CD4-positive, alpha-beta T cell treated with Interleukin-1 beta for 1 hour (primary cell): Measurements from ENCODE around the gene WBP11.

Experiments
- DNase-seq, 2 donors: peaks; one replicate each; pipeline ENCODE4 v3.0.0-alpha.2; 2020 to 2022

The WBP11 gene

DNA sequence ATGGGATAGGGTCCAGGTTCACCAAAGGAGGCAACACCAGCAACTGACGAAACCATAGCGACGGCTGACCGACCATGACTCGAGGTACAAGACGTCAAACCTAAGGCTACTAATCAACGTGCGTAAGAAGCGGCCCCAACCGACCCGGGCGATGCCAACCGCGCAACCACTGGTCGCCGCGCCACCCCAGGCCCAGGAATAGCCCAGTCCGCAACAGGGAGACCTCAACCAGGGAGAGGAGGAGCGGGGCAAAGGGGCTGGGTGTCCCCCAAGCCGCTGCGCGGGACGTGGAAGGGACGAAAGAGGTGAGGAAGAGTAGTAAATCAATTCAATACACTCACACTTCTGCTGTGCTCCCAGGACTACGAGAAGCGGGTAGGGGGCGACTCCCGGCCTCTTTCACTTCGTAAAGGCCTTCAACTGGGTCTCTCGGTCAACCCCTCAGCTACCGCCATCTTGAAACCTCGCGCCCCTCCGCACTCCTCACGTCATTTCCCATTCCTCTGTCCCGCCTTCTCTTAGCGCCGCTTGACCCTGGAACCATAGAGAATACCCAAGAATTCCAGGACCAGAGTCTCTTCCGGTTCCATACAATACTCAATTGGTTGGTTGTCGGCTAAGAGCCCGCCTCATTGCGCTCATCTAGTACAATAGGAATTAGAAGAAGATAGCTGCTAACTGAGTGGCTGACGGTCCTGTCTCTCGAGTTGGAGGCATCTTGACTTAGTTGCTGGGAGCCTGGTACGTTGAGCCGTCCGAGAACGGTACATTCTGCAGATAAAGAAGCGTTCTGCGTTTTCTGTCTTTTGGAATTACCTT is at the start of gene WBP11, which contains the start of gene C12orf60:
TSS of gene WBP11 (minus strand) at position 468 of the 819 bp plus-strand sequence. CDS start 2,095 bp downstream, outside the sequence.
TSS of gene C12orf60 (plus strand) at position 660 of the 819 bp plus-strand sequence. CDS start 19,266 bp downstream, outside the sequence.
- peak; percentile 94 to 95 for DNase-seq

- DNase-seq: no peak
Observed at GRCh38 chr12:14852880-14853279, 49.6 kb upstream of the WBP11 start.

GRCh38 chr12:14850929-14851663 is 47.8 kb upstream of the WBP11 start:
- DNase-seq: no peak

DNA sequence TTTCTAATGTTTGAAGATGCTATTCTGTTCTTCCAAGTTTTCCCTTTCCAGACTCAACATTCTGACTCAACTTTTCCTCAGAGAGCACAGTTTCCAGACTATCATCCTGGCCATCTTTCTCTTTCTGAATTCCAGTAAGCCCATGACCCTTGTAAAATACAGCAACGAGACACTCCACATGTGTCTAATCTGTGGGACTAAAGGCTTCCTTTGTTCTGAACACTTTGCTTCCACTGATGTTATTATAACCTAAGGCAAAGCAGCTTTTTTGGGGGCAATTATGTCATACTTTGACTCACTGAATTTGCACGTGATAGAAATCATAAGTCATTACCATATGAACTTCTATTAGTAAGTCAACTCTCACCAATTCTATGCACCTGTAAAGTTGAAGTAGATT is 46.4 kb upstream of the WBP11 start:
- no peak for DNase-seq

DNA sequence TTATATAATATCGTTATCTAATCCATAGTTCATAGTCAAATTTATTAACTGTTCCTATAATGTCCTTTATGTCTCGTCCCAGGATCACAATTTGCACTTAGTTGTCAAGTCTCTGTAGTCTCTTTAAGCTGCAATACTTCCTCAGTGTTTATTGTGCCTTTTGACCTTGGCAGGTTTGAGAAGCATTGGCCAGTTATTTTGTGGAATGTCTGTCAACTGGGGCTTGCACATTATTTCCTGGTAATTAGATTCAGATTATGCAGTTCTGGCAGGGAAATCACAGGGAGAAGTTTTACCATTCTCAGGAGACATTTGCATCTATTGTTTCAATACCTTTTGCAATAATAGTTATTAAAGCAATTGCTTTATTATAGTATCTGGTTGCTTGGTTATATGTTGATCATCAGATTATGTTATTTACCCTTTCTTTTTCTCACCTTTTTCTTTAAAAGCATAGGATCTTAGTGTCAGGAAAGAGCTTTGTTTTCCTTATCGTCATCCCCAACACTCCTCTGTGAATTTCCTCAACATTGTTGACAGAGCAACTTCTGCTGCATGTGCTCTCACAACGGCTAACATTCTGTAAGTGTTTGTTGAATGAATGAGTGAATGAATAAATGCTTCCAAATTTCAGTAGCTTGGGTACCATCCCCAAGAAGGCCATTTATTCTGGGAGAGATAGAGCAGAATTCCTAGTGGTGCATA is 43.8 kb upstream of the WBP11 start:
- no peak for DNase-seq

DNA sequence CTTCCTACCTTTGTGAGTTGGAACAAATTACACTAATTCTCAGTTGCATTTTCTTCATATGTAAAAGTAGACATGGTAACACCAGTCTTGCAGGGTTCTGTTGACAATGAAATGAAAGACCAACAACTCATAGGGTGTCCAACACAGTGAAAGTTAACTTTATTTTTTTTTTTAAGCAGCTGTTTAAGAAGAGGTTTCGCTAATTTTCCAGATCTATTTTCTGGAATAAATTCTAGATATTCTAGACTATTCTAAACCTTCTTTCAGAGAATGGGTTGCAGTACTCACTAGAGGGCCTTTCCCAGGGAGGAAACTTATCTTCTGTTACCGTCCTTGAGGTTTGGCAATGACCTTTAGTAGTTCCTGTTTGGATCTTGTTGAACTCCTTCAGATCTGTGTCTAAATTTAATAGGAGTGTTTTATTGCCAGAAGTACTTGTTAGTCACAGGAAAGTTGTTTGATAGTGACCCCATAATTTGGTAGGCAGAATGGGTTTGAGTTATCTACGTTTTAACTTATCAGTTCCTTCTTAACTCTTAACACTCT is 42.8 kb upstream of the WBP11 start:
- no peak for DNase-seq

DNA sequence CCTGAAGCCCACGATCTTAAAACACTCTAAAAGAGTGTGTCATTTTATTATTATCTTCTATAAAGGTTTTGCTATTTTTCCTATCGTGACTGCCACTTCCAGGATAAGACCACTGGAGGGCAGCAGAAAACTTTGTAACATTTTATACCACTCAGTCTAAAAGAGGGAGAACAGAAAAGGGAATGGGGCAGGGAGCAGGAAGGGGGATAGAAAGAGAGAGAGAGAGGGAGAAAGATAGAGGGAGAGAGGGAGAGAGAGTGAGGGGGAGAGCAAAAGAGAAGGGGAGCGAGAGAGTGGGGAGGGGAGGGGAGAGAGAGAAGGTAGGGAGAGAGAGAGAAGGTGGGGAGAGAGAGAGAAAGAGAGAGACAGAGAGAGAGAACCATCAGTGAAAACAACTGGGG is 42.1 kb upstream of the WBP11 start:
- peak; percentile 42 to 67 for DNase-seq

GRCh38 chr12:14844401-14844800 is 41.1 kb upstream of the WBP11 start:
- DNase-seq: no peak

GRCh38 chr12:14843425-14843887 is 40.2 kb upstream of the WBP11 start, which contains the start of gene ART4:
Gene ART4, minus strand, starts transcription at chr12:14843526. Its CDS starts 413 bp downstream, at chr12:14843113.
- no peak for DNase-seq

DNA sequence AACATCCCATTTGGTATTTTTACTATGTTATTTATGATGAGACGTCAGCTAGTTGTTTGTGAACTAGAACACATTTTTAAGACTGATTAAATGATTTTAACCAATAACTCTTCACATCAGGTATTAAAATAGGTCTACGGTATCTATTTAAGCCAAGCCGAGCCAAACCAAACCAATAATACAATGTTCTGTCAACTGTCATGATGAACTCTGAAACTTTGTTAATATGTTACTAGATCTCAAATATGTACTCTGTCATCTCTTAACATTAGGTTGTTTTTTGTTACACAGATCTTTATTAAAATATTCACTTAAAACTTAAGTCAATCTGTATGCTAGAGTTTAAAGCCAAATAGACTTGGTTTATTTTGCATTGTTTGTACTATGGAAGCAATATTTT is 39.0 kb upstream of the WBP11 start:
- no peak for DNase-seq

- no peak for DNase-seq
Observed at GRCh38 chr12:14841761-14842160, 38.5 kb upstream of the WBP11 start.

GRCh38 chr12:14840616-14841015 is 37.3 kb upstream of the WBP11 start:
- no peak for DNase-seq

DNA sequence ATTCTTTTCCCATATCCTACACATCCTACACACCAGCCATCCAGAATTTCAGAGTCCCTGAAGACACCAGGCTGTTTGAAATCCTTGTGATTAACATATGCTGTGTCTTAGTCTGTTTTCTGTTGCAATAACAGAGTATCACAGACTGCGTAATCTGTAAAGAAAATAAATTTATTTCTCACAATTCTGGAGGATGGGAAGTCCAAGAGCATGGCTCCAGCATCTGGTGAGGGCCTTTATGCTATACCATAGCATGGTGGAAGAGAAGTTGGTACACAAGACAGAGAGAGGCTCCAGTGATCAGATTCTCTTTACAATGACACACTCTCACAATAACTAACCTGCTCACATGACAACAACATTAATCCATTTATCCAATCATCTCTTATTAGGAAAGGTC is 36.0 kb upstream of the WBP11 start:
- DNase-seq: no peak

GRCh38 chr12:14836336-14837210 is 33.3 kb upstream of the WBP11 start:
- DNase-seq: no peak

DNA sequence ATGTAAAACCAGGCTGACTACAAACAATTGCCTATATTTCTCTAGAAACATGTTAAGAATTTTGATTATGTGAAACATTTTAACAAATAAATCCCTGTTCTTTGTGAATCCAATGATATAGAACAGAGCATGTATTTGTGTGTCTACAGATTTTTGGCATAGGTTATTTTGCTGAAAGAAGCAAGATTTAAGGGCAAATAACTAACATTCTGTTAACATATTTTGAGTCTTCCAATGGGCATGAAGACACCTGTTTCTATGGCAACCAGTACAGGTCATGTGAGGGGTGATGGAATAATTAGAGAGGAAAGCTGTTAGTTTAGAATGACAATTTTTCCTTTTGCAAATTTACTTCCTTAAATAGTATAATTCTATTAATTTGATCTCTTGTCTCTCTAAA is 31.2 kb upstream of the WBP11 start:
- no peak for DNase-seq

GRCh38 chr12:14833952-14834351 is 30.7 kb upstream of the WBP11 start:
- DNase-seq: no peak

- no peak for DNase-seq
Observed at GRCh38 chr12:14833336-14833735, 30.1 kb upstream of the WBP11 start.

DNA sequence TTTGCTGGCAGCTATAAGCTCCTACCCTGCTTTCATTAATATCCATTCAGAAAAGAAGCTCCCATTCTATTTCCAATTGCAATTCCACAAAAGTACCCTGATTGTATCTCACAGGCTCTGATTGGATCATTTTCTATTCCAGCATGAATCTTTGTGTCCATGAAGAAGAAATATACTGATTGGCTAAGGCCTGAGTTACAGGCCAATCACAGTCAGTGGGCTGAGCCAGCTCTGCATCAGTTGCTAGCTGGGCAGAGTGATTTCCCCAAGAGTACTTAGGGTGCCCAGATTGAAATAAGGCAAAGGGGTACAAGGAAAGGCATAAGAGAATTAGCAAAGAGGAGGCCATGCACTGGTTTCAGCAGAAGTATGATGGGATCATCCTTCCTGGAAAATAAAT is 25.6 kb upstream of the WBP11 start:
- DNase-seq: peak in 1 of 2 donors; percentile 17

GRCh38 chr12:14827043-14827442 is 23.8 kb upstream of the WBP11 start:
- DNase-seq: no peak

- no peak for DNase-seq
Observed at GRCh38 chr12:14826491-14826890, 23.2 kb upstream of the WBP11 start.

GRCh38 chr12:14825256-14825655 is 22.0 kb upstream of the WBP11 start:
- no peak for DNase-seq
